Mucosa of gallbladder (tissue), 1 donor: Measurements from ENCODE around the gene FBN2. TPM values are rescaled to one million over a fixed set of nuclear protein-coding genes. Genes with fewer than 3 reads are reported as not detected.
A peak's percentile ranks its signal among the peaks of the same experiment; 100 is the strongest.

Experiments used
- DNase-seq: peaks from one replicate; pipeline ENCODE4 v3.0.0-alpha.2; 2020; ENCODE audit warnings: low spot score
- total RNA-seq: library from RNA; stranded (reverse); gene quantifications from one replicate; pipeline ENCODE4 v1.2.1, GENCODE V29; 2021
- donor health status: DM: no; HTN: no; CAD: no.

The FBN2 gene
- total RNA-seq, 1 donor from 2014 or later: 3.5 TPM

GRCh38 chr5:128253161-128253560, 284.9 kb downstream of the FBN2 start:
- no peak for DNase-seq

- DNase-seq: no peak
Observed at GRCh38 chr5:128252756-128253155, 285.3 kb downstream of the FBN2 start.

- no peak for DNase-seq
Observed at GRCh38 chr5:128252196-128252595, 285.8 kb downstream of the FBN2 start.

- no peak for DNase-seq
Observed at GRCh38 chr5:128245974-128246373, 292.1 kb downstream of the FBN2 start.

GRCh38 chr5:128243958-128244582, 294.0 kb downstream of the FBN2 start:
- no peak for DNase-seq

- DNase-seq: no peak
Observed at GRCh38 chr5:128241051-128241695, 296.9 kb downstream of the FBN2 start.

GRCh38 chr5:128237546-128237945, 300.5 kb downstream of the FBN2 start:
- DNase-seq: no peak

GRCh38 chr5:128237000-128237399, 301.0 kb downstream of the FBN2 start:
- DNase-seq: no peak

GRCh38 chr5:128236334-128236733, 301.7 kb downstream of the FBN2 start:
- no peak for DNase-seq

GRCh38 chr5:128234928-128235641, 303.0 kb downstream of the FBN2 start:
- DNase-seq: no peak

- no peak for DNase-seq
Observed at GRCh38 chr5:128228521-128228920, 309.5 kb downstream of the FBN2 start.

GRCh38 chr5:128228008-128228407, 310.0 kb downstream of the FBN2 start:
- no peak for DNase-seq

GRCh38 chr5:128225245-128226030, 312.6 kb downstream of the FBN2 start:
- no peak for DNase-seq

GRCh38 chr5:128224336-128224735, 313.7 kb downstream of the FBN2 start:
- no peak for DNase-seq

- DNase-seq: no peak
Observed at GRCh38 chr5:128220841-128221240, 317.2 kb downstream of the FBN2 start.

GRCh38 chr5:128216860-128217531, 321.0 kb downstream of the FBN2 start:
- no peak for DNase-seq

GRCh38 chr5:128216285-128216684, 321.8 kb downstream of the FBN2 start:
- no peak for DNase-seq

GRCh38 chr5:128213833-128214232, 324.2 kb downstream of the FBN2 start:
- no peak for DNase-seq

- peak; percentile 56 for DNase-seq
Observed at GRCh38 chr5:128213340-128213739, 324.7 kb downstream of the FBN2 start.

GRCh38 chr5:128212191-128212806, 325.7 kb downstream of the FBN2 start:
- DNase-seq: no peak

- DNase-seq: no peak
Observed at GRCh38 chr5:128208436-128208835, 329.6 kb downstream of the FBN2 start.
